Measurements from ENCODE around the gene ZGPAT. TPM values are rescaled to one million over a fixed set of nuclear protein-coding genes. Genes with fewer than 3 reads are reported as not detected.
A peak's percentile ranks its signal among the peaks of the same experiment; 100 is the strongest.

The ZGPAT gene
- total RNA-seq, 1 experiment from 2014 or later = 48.4 TPM

DNA sequence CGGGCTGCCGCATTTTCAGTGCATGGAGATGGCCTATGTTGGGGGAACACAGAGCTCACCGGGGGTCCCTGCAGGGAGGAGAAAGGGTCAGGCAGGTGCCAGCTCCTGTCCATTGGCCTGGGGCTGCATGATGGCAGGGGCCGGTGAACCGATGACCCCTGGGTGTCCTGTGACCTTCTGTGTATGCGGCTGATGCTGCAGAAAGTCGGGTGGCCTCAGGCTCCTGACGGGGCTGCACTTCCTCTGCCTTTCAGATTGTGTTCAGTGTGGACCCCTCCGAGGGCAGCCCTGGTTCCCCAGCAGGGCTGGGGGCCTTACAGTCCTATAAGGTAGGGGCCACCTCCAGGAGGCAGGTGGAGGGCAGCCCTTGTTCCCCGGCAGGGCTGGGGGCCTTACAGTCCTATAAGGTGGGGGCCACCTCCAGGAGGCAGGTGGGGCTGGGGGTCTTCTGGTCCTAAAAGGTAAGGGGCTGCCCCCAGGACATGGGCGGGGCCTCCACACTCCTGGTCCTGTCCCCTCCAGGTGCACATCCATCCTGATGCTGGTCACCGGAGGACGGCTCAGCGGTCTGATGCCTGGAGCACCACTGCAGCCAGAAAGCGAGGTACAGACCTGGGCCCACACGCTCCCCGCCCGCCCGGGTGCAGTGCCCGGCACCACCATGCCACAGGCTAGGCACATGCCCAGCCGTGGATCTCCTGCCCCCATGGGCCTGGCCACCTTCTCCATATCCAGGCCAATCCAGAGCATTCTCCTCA is 22.4 kb upstream of the ZGPAT start:
- DNase-seq = no peak
- no TSS peak for BruUV-seq (replicated peaks)
- no peaks in the 10 kb centered on the region for H3K27me3 Mint-ChIP-seq (ENCODE audit: unreplicated experiment)
- TF ChIP-seq, protein P1, sequence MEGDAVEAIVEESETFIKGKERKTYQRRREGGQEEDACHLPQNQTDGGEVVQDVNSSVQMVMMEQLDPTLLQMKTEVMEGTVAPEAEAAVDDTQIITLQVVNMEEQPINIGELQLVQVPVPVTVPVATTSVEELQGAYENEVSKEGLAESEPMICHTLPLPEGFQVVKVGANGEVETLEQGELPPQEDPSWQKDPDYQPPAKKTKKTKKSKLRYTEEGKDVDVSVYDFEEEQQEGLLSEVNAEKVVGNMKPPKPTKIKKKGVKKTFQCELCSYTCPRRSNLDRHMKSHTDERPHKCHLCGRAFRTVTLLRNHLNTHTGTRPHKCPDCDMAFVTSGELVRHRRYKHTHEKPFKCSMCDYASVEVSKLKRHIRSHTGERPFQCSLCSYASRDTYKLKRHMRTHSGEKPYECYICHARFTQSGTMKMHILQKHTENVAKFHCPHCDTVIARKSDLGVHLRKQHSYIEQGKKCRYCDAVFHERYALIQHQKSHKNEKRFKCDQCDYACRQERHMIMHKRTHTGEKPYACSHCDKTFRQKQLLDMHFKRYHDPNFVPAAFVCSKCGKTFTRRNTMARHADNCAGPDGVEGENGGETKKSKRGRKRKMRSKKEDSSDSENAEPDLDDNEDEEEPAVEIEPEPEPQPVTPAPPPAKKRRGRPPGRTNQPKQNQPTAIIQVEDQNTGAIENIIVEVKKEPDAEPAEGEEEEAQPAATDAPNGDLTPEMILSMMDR (IDR thresholded peaks at IDR 0.05; ENCODE audit: unreplicated experiment) = no peak
- H3K27ac Mint-ChIP-seq (ENCODE audit: unreplicated experiment) = peak overlapping the region; percentile 86
- H3K36me3 Mint-ChIP-seq (ENCODE audit: insufficient read depth, unreplicated experiment) = peaks cover 95% of the 10 kb centered on the region
- peaks cover 51% of the 10 kb centered on the region for H3K4me1 Mint-ChIP-seq (ENCODE audit: low read depth, unreplicated experiment)
- no peak overlapping the region for H3K4me3 Mint-ChIP-seq (ENCODE audit: low read depth, unreplicated experiment)
- intact Hi-C loops (cut with micrococcal nuclease; ENCODE audit: unreplicated experiment) = no loop called here
- CTCF ChIA-PET = no interaction called here
- H3K9me3 Mint-ChIP-seq (ENCODE audit: low read depth, unreplicated experiment) = no peaks in the 10 kb centered on the region

DNA sequence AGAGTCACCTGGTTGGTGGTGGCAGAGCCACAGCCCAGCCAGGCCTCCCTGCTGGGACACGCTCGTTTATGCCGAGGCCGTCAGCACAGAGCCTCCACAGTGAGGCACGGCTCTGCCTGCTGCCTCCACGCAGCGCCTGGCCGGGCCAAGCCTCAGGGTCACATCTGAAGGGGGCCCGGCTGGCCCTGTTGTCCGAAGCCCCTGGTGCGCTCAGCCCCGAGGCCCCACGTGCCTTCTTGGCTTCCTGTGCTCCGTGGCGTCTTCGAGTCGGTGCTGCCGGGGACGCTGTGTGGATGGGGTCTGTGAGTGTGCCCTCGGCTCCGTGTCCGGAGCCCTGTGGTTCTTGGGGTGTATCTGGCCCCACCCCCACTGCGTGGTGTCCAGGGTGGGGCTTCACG is 21.7 kb upstream of the ZGPAT start:
- H3K4me3 Mint-ChIP-seq (ENCODE audit: low read depth, unreplicated experiment) = peak overlapping the region; percentile 47
- TF ChIP-seq, protein P1 (IDR thresholded peaks at IDR 0.05; ENCODE audit: unreplicated experiment) = no peak
- intact Hi-C loops (cut with micrococcal nuclease; ENCODE audit: unreplicated experiment) = no loop called here
- H3K36me3 Mint-ChIP-seq (ENCODE audit: insufficient read depth, unreplicated experiment) = peaks cover 95% of the 10 kb centered on the region
- no peaks in the 10 kb centered on the region for H3K9me3 Mint-ChIP-seq (ENCODE audit: low read depth, unreplicated experiment)
- BruUV-seq (replicated peaks) = no TSS peak
- peak overlapping the region; percentile 86 for H3K27ac Mint-ChIP-seq (ENCODE audit: unreplicated experiment)
- peaks cover 54% of the 10 kb centered on the region for H3K4me1 Mint-ChIP-seq (ENCODE audit: low read depth, unreplicated experiment)
- H3K27me3 Mint-ChIP-seq (ENCODE audit: unreplicated experiment) = no peaks in the 10 kb centered on the region
- CTCF ChIA-PET = interaction anchor here (1.2 kb wide), 1 partner anchor 148 kb away, joined by 9 read pairs; no protein-coding TSS in a partner anchor
- no peak for DNase-seq

DNA sequence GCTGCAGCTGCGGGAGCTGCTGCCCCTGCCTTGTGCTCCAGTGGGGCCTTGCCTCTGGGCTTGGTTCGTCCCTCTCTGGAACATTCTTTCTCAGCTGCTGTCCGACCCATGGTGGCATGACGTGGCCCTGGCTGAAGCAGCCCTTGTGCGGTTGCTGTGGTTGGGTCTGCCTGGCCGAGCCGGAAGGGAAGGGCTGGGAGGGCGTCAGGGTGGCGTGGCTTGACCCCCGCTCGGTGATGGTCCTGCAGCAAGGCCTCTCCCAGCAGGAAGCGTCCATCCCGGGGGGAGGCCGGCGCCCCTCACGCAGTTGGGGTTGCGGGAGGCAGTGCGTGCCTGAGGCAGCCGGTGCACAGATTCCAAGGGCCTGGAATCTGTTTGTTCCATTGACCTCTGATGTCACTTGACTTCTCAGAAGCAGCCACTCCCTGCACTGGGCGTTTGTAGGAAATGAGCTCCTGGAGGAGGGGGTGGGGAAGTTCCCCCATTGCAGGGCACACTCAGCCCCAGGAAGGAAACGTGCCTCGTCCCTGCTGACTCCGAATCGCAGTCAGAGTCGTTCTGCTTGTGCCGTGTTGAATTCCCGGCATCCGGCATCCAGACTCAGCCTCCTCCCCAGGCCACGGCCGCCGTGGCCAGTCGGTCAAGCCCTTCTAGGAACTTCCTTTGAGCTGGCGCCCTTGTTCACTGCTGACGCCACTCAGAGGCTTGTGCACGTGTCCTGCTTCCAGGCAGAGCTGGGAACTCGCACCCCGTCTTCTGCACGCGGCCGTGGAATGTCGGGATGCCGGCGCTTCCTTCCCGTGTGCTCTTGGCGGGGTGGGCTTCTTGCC is 21.1 kb upstream of the ZGPAT start:
- Mint-ChIP-seq H3K27me3 (ENCODE audit: unreplicated experiment) (no peaks in the 10 kb centered on the region), H3K4me3 (ENCODE audit: low read depth, unreplicated experiment) (peak overlapping the region; percentile 47), H3K9me3 (ENCODE audit: low read depth, unreplicated experiment) (no peaks in the 10 kb centered on the region), H3K4me1 (ENCODE audit: low read depth, unreplicated experiment) (peaks cover 60% of the 10 kb centered on the region), H3K36me3 (ENCODE audit: insufficient read depth, unreplicated experiment) (peaks cover 98% of the 10 kb centered on the region), H3K27ac (ENCODE audit: unreplicated experiment) (peak overlapping the region; percentile 83)
- DNase-seq = peak; percentile 70
- TF ChIP-seq, protein P1 (IDR thresholded peaks at IDR 0.05; ENCODE audit: unreplicated experiment) = no peak
- CTCF ChIA-PET = interaction anchor here (0.6 to 1.2 kb wide), 4 partner anchors 12 to 148 kb away, joined by 3 to 9 read pairs (median 4); no protein-coding TSS in a partner anchor
- BruUV-seq (replicated peaks) = TSS peak; percentile 17
- intact Hi-C loops (cut with micrococcal nuclease; ENCODE audit: unreplicated experiment) = no loop called here

DNA sequence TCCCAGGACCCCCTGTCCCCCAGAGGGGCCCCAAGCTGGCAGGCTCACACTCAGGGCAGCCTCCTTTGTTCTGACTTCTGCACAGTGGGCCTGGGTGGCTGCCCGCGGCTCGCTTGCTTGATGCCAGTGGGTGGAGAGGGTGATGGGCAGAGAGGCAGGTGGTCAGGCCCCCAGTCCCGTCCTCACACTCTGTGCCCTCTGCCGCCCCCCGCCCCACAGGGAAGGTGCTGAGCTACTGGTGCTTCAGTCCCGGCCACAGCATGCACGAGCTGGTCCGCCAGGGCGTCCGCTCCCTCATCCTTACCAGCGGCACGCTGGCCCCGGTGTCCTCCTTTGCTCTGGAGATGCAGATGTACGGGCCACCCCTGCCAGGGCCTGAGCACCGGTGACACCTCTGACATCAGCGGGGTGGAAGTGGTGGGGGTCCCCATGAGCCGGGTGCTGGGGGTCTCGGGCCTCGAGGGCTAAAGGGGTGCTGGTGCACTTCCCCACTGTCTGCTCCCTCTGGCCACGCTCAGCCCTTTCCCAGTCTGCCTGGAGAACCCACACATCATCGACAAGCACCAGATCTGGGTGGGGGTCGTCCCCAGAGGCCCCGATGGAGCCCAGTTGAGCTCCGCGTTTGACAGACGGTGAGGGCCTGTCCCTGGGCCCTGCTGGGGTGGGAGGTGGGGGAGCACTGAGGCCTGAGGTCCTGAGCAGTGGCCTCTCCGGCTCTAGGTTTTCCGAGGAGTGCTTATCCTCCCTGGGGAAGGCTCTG is 20.2 kb upstream of the ZGPAT start:
- CTCF ChIA-PET = interaction anchor here (0.6 to 1.8 kb wide), 5 partner anchors 11 to 150 kb away, joined by 3 to 9 read pairs (median 4); partner anchors contain the start of gene PTK6
- H3K27ac Mint-ChIP-seq (ENCODE audit: unreplicated experiment) = peak overlapping the region; percentile 83
- intact Hi-C loops (cut with micrococcal nuclease; ENCODE audit: unreplicated experiment) = no loop called here
- BruUV-seq (replicated peaks) = no TSS peak
- no peaks in the 10 kb centered on the region for H3K9me3 Mint-ChIP-seq (ENCODE audit: low read depth, unreplicated experiment)
- peaks cover 98% of the 10 kb centered on the region for H3K36me3 Mint-ChIP-seq (ENCODE audit: insufficient read depth, unreplicated experiment)
- no peak for DNase-seq
- no peaks in the 10 kb centered on the region for H3K27me3 Mint-ChIP-seq (ENCODE audit: unreplicated experiment)
- H3K4me3 Mint-ChIP-seq (ENCODE audit: low read depth, unreplicated experiment) = no peak overlapping the region
- TF ChIP-seq, protein P1 (IDR thresholded peaks at IDR 0.05; ENCODE audit: unreplicated experiment) = no peak
- H3K4me1 Mint-ChIP-seq (ENCODE audit: low read depth, unreplicated experiment) = peaks cover 59% of the 10 kb centered on the region
